IgD-negative memory B cell (primary cell): ENCODE results near the gene GNG14. TPM values are rescaled to one million over a fixed set of nuclear protein-coding genes. Genes with fewer than 3 reads are reported as not detected.
A peak's percentile ranks its signal among the peaks of the same experiment; 100 is the strongest.
"Not testable (repeated sequence)": the region's sequence is repeated elsewhere in the genome, so short reads cannot be mapped to it uniquely, and the experiment has no call there.

ENCODE experiments used
- H3K27ac Mint-ChIP-seq, 3 donors: one replicate each; pipeline ENCODE4 v1.8.0; 2020 to 2022; ENCODE audit warnings: mild to moderate bottlenecking in 3 of 3, mixed read lengths in 3 of 3, moderate library complexity in 1 of 3
- H3K27me3 Mint-ChIP-seq: one replicate; pipeline ENCODE4 v1.8.0; 2021; ENCODE audit warnings: mixed read lengths
- H3K36me3 Mint-ChIP-seq: one replicate; pipeline ENCODE4 v1.8.0; 2020; ENCODE audit warnings: mild to moderate bottlenecking, mixed read lengths
- H3K4me1 Mint-ChIP-seq, 3 donors: one replicate each; pipeline ENCODE4 v1.8.0; 2020 to 2022; ENCODE audit warnings: mixed read lengths in 3 of 3, mild to moderate bottlenecking in 1 of 3
- H3K4me3 Mint-ChIP-seq, 4 donors: one replicate each; pipeline ENCODE4 v1.8.0; 2020 to 2022; ENCODE audit warnings: mild to moderate bottlenecking in 4 of 4, mixed read lengths in 4 of 4, moderate library complexity in 3 of 4
- H3K9me3 Mint-ChIP-seq, 3 donors: one replicate each; pipeline ENCODE4 v1.8.0; 2020 to 2021; ENCODE audit warnings: mixed read lengths in 3 of 3, mild to moderate bottlenecking in 1 of 3
- polyA plus RNA-seq: library from polyadenylated mRNA; unstranded; fragments of 300-500 nt; fragmentation: Illumina TruSeq; gene quantifications from one replicate; pipeline ENCODE4 v1.2.3, GENCODE V29; 2021

GNG14 gene
- polyA plus RNA-seq, 1 donor from 2014 or later, result not detected

DNA sequence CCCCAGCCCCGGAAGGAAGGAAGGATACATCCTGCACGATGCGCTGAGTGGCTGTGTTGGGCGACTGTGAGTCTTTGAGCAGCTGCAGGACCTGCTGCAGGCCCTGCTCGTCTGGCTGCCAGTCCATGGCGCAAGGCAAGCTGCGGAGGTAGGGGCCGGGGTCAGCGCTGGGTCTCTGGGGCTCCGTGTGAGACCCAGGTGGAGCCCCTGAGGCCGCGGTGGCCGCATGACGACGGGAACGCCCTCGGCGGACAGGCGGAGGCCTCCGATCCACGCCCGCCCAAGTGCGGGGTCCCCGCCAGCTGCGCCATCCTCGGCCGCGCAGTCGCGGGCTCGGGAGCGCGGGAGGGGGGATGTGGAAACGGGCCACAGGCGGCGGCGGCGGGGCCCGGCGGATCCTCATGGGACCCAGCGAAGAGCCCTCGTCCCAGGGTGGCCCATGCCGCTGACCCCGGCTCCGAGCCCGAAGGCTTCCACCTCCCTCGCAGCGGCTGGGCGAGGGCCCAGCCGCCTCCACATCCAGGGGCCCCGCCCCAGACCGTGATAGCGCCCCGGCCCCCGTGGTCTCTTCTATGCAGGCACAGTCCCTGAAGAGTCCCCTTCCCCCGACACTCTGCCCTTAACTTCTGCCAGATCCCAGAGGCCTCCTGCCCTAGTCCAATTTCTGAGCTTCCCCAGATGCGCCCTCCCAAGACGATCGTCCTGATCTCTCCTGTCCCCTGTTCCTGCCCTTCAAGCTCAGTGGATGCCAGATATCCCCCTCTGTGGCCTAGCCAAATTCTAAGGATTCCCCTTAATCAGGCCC, 33.3 kb downstream of the GNG14 start:
- no peaks in the 10 kb centered on the region for H3K9me3 Mint-ChIP-seq

DNA sequence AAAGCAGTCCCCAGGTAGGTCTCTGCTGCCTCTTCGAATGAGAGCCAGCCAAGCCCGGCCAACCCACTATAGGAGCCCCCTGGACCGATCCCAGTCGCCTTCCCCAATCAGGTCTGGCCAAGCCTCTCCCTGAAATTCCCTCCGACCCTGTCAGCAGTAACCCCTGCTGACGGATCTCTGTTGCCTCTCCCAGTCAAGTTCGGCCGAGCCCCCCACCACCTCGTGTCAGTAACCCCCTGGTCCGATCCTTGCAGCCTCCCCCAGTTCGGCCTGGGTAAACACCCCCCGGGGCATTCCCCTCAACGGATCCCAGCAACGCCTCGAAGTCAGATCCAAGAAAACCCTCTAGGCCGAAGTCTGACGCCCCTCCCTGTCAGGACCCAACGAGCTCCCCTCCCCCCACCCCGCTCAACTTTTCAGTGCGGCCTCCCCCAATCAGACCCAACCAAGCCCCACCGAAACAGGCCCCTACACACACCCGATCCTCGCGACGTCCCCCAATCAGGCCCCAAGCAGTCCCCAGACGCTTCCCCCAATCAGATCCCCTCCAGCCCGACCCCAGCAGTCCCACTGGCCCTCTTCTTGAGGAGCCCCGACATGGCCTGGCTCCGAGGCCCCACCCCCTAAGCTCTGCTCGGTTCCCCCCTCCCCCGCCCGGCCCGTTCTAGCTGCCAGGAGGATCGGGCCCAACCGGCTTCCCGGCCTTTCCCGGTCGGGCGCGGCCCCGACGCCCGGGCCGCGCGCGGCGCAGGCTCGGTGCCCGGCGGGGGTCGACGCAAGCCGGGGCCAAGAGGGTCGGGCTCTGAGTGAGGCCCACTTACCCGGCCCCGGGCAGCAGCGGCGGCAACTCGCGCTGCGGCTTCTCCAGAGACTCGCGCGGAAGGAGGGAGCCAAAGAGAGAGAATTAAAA, 34.1 kb downstream of the GNG14 start:
- H3K27me3 Mint-ChIP-seq, result no peaks in the 10 kb centered on the region
- peaks cover 5% of the 10 kb centered on the region for H3K36me3 Mint-ChIP-seq
- H3K27ac Mint-ChIP-seq, result peak overlapping the region; percentile 78 to 98 (median 96)
- H3K9me3 Mint-ChIP-seq, result no peaks in the 10 kb centered on the region
- peaks cover 25 to 28% (median 25%) of the 10 kb centered on the region in 3 donors for H3K4me1 Mint-ChIP-seq
- peak overlapping the region; percentile 89 to 99 (median 98) for H3K4me3 Mint-ChIP-seq

More for the DNA sequence above, 33.3 kb downstream of the GNG14 start:
- H3K36me3 Mint-ChIP-seq, result peaks cover 3% of the 10 kb centered on the region
- H3K27ac Mint-ChIP-seq, result peak overlapping the region; percentile 55 to 98 (median 92)
- H3K4me1 Mint-ChIP-seq, result peaks cover 23 to 27% (median 25%) of the 10 kb centered on the region in 3 donors
- no peaks in the 10 kb centered on the region for H3K27me3 Mint-ChIP-seq
- H3K4me3 Mint-ChIP-seq, result peak overlapping the region; percentile 83 to 98 (median 94)

DNA sequence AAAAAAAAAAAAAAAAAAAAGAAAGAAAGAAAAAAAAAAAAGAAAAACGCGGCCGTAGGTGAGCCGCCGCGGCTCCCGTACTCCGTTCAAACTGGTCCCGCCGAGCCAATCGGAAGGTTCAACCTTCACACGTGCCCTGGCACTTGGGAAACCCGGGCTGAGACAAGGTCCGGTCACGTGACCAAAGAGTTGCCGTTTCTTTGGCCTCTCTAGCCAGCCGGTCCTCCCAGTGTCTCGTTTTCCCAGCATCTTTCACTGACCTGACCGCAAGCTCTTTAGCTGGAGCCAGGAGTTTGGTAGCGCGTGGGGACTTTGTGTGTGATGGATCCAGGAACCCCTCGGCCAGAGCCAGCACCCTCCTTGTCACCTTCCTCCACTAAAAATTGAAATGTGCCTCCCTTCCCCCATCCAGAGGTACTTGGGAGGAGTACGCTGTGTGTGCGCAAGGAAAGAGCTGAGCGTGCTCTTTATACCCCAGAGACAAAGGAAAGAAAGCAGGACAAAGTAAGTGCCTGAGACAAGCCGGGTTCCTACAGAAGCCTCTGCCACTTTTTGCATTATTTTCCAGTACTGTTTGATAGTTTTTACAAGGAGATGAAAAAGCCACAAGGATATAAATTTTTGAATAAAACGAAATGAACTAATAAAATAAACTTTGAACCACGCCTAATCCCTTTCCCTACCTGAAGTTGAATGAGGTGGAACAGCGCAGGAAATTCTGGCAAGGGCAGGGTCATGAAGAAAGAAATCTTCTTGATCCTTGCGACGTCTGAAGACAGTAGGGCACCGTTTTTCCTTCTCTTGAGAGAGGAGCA, 35.0 kb downstream of the GNG14 start:
- no peaks in the 10 kb centered on the region for H3K27me3 Mint-ChIP-seq
- H3K27ac Mint-ChIP-seq, result peak overlapping the region; percentile 96 to 99 (median 98)
- peaks cover 5% of the 10 kb centered on the region for H3K36me3 Mint-ChIP-seq
- peak overlapping the region; percentile 89 to 99 (median 98) for H3K4me3 Mint-ChIP-seq
- peaks cover 25 to 28% (median 25%) of the 10 kb centered on the region in 3 donors for H3K4me1 Mint-ChIP-seq
- no peaks in the 10 kb centered on the region for H3K9me3 Mint-ChIP-seq

DNA sequence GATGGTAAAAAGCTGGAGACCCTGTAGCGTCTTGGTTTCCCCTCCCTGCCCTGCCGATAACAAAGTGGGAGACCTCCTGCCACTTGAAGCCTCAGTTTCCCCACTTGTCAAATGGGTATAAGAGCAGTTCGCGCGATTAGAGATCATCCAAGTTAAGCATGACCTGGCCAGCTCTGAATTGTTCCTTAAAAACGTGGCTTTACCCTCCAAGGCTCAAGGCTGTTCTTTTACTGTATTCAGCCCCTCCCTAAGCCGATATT, 35.5 kb downstream of the GNG14 start:
- Mint-ChIP-seq H3K36me3 (peaks cover 5% of the 10 kb centered on the region), H3K9me3 (no peaks in the 10 kb centered on the region), H3K4me1 (peaks cover 25 to 28% (median 25%) of the 10 kb centered on the region in 3 donors), H3K27me3 (no peaks in the 10 kb centered on the region), H3K4me3 (peak overlapping the region; percentile 89 to 99 (median 98)), H3K27ac (peak overlapping the region; percentile 96 to 99 (median 98))

DNA sequence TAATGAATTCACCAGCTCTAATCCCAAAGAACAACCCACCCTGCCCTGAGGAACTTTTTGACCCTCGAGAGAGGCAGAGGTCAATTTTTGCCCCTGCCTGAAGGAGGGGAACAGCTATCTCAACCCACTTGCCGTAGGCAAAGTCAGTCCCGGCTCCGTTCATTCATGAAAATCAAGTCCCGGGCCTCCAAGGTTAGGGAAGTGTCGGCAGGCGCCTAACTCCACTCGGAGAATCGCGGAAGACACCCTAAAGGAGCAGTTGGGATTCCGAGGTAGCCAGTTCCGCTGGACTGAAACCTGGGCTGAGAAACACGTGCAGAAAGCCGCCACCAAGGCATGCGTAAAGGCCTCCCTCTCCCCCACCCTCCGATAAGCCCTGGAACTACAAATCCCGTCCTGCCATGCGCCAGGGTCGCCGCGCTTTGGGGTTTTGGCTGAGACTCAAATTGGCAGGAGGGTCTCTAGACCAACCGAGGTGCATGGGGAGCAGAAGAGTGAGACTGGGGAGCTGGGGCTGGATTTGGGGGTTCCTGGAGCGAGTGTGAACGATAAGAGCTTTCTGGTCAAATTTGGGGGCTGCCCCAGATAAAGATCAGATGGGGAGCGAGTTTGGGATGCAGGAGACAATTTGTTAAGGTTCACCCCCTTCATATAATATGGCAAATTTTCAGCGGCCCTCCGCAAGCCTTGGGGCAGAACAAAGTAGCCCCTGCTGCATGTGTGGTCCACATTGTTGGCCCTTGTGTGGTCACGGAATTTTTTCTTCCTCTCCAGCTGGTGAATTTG, 36.0 kb downstream of the GNG14 start, which contains the start of gene TNPO2:
Gene TNPO2 (minus strand): TSS at position 292 of the 786 bp plus-strand sequence. CDS start 2,955 bp downstream, outside the sequence.
- H3K36me3 Mint-ChIP-seq, result peaks cover 5% of the 10 kb centered on the region
- peak within 1 kb of the TSS; percentile 89 to 99 (median 98) for H3K4me3 Mint-ChIP-seq
- no peaks in the 10 kb centered on the region for H3K9me3 Mint-ChIP-seq
- H3K27ac Mint-ChIP-seq, result peak within 1 kb of the TSS; percentile 96 to 99 (median 98)
- no peaks in the 10 kb centered on the region for H3K27me3 Mint-ChIP-seq
- H3K4me1 Mint-ChIP-seq, result peaks cover 25 to 28% (median 25%) of the 10 kb centered on the region in 3 donors

DNA sequence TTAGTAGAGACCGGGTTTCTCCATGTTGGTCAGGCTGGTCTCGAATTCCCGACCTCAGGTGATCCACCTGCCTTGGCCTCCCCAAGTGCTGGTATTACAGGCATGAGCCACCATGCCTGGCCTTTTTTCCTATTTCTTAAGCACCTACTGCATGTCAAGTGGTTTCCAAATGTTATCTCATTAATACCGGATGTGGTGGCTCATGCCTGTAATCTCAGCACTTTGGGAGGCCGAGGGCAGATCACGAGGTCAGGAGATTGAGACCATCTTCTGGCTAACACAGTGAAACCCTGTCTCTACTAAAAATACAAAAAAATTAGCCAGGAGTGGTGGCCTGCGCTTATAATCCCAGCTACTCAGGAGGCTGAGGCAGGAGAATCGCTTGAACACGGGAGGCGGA, 37.8 kb downstream of the GNG14 start:
- H3K27me3 Mint-ChIP-seq, H3K27ac Mint-ChIP-seq, H3K9me3 Mint-ChIP-seq, H3K4me3 Mint-ChIP-seq, H3K36me3 Mint-ChIP-seq: not testable (repeated sequence)
- H3K4me1 Mint-ChIP-seq, result peaks cover 31 to 36% (median 32%) of the 10 kb centered on the region in 3 donors

DNA sequence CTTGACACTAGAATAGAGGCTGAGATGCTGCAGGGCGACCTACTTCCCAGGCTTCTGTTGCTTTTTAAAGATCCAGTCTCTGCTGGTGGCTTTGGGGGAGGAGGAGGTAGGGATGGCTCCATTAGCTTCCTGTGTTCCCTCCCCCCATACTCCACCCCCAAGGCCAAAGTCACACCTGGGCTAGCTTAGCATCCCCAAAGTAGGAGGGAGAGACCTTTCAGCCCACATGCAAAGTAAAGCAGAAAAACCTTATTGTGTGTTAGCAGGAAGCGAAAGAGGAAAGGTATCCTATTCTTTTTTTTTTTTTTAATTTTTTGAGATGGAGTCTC, 39.2 kb downstream of the GNG14 start:
- H3K4me3 Mint-ChIP-seq, result peak overlapping the region in 1 of 4 donors; percentile 85
- H3K9me3 Mint-ChIP-seq, result no peaks in the 10 kb centered on the region
- peak overlapping the region in 2 of 3 donors; percentile 77 to 94 for H3K27ac Mint-ChIP-seq
- H3K27me3 Mint-ChIP-seq, result no peaks in the 10 kb centered on the region
- peaks cover 5% of the 10 kb centered on the region for H3K36me3 Mint-ChIP-seq
- peaks cover 26 to 34% (median 31%) of the 10 kb centered on the region in 3 donors for H3K4me1 Mint-ChIP-seq

DNA sequence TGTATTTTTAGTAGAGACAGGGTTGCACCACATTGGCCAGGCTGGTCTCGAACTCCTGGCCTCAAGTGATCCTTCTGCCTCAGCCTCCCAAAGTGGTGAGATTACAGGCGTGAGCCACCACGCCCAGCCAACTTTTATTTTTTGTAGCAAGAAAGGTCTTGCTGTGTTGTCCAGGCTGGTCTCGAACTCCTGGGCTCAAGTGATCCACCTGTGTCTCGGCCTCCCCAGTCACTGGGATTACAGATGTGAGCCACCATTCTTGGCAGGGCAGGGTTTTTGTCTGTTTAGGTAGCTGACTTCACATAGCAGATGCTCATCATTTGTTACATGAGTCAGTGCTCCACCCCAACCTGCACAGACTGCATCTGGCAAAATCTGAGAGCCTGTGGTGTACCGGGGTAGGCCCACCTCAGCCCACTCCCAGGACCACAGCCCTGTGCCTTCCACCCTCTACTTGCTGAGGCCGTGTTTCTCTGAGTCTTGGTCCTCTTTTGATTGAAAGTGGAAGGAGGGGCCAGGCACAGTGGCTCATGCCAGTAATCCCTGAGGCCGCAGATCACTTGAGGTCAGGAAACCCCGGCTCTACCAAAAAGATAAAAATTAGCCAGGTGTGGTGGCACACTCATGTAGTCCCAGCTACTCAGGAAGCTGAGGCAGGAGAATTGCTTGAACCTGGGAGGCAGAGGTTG, 40.1 kb downstream of the GNG14 start:
- Mint-ChIP-seq H3K4me1 (peaks cover 27 to 39% (median 31%) of the 10 kb centered on the region in 3 donors), H3K36me3 (peaks cover 5% of the 10 kb centered on the region), H3K27ac (peak overlapping the region in 2 of 3 donors; percentile 76 to 77), H3K27me3 (no peaks in the 10 kb centered on the region), H3K9me3 (no peaks in the 10 kb centered on the region), H3K4me3 (peak overlapping the region in 1 of 4 donors; percentile 57)

DNA sequence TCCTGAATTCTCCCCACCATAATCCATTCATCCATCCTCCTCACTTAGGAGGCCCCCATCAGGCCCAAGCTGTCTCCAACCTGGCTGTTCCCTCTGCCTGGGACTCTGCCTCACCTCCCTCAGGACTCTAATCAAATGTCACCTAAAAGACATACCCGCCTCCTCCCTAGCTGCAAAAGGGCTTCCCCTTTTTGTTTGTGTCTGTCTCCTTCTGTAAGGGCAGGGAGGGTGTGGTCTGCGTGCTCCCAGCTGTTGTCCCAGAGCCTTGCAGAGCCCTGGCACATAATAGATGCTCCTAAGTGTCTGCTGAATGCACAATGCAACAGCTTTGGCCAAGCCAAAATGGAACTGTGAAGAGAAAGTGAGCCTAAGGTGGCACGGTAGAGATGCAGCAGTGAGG, 42.3 kb downstream of the GNG14 start:
- Mint-ChIP-seq H3K27me3 (no peaks in the 10 kb centered on the region), H3K27ac (peak overlapping the region; percentile 62 to 89 (median 88)), H3K36me3 (peaks cover 6% of the 10 kb centered on the region)

DNA sequence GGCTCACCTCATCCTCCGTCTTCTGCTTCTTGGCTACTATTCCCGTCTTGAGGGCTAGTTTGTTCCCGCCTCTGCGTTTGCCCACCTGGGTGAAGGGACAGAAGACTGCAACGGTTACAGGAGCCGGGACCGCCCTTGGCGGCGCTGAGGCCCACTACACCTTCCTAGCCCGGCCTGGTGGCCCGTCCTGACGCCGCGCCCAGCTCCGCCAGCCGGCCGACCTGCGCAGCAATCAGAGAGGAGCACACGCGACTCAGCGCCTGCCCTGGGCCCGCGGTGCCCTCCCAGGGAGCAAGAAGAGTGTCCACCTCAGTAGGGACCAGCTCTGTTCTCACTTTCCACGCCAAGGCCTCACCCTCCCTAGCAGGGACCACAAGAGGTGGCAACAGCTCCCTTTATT, 43.5 kb downstream of the GNG14 start:
- Mint-ChIP-seq H3K27ac (peak overlapping the region in 1 of 3 donors; percentile 88), H3K4me1 (peaks cover 22 to 36% (median 29%) of the 10 kb centered on the region in 3 donors)

More for the DNA sequence above, 42.3 kb downstream of the GNG14 start:
- Mint-ChIP-seq H3K4me1 (peaks cover 23 to 35% (median 29%) of the 10 kb centered on the region in 3 donors), H3K4me3 (peak overlapping the region; percentile 71 to 91 (median 85)), H3K9me3 (no peaks in the 10 kb centered on the region)

DNA sequence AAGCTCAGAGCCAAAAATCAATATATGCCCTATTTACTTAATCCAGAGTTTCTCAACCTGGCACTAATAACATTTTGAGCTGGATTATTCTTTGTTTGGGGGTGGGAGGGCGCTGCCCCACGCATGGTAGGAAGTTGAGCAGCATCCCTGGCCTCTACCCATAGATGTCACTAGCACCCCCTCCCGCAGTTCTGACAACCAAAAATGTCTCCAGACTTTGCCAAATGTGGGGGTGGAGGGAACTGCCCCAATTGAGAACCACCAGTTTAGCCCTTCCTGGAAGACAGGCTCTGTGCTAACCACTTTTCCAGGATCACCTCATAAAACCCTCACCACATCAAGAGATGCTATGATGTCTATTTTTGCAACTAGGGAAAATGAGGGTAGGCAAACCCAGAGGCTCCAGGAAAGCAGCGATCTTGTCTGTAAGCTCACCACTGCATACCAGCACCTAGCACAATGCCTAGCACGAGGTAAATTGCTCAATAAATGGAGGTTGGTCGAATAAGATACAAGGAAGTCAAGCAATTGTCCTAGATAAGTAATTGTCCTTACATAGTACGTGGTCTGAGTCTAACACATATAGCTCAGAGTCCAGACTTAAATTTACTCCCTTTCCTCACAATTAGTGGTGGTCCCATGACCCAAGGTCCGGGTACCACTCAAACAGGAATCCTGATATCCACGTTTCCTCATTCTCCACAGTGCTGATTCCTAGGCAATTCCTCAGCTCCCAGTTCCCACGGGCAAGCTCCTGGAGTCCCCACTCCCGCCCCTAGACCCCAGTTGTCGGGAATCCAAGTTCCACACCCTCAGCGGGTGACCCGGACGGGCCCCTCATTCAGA, 45.8 kb downstream of the GNG14 start:
- peaks cover 2% of the 10 kb centered on the region for H3K27me3 Mint-ChIP-seq
- peak overlapping the region; percentile 88 to 97 (median 95) for H3K27ac Mint-ChIP-seq
- peak overlapping the region; percentile 83 to 97 (median 96) for H3K4me3 Mint-ChIP-seq
- no peaks in the 10 kb centered on the region for H3K9me3 Mint-ChIP-seq
- peaks cover 4% of the 10 kb centered on the region for H3K36me3 Mint-ChIP-seq
- H3K4me1 Mint-ChIP-seq, result peaks cover 27 to 45% (median 41%) of the 10 kb centered on the region in 3 donors

More for the DNA sequence above, 43.5 kb downstream of the GNG14 start:
- H3K4me3 Mint-ChIP-seq, result peak overlapping the region in 1 of 4 donors; percentile 65
- H3K36me3 Mint-ChIP-seq, result peaks cover 6% of the 10 kb centered on the region
- H3K27me3 Mint-ChIP-seq, result no peaks in the 10 kb centered on the region
- no peaks in the 10 kb centered on the region for H3K9me3 Mint-ChIP-seq

DNA sequence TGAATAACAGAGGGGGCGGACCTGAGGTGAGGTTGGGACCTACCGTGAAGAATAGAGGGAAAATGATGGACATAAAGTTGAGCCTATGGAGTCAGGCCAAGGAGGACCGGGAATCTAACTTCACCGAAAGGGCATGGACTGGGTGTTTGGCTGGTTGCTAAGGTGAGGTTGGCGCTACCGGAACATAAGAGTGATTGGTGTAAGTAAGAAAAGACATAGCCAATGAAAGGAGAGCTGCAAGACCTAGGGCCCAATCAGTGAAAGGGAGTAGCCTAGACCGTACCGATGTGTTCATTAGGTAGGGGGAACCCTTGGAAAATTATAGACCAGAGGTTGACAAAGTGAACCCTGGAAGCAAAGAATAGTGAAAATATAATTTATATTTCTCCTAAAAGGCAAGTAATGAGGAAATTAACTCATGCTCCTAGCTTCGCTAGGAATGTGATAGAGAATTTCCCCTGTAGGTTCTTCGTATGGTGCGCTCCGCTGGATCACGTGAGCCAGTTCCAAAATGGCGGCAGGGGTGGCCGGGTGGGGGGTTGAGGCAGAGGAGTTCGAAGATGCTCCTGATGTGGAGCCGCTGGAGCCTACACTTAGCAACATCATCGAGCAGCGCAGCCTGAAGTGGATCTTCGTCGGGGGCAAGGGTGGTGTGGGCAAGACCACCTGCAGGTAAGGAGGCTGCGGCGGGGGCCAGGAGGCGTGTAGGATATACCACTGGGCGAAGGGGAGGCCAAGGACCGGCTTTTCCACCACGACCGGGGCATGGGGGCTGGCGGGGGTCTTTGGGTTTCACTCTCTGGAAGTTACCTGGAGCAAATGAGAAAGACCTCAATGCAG, 49.4 kb downstream of the GNG14 start, which contains the start of gene GET3:
Gene GET3 (plus strand): TSS at position 503 of the 840 bp plus-strand sequence. CDS start 9 bp downstream, at position 512.
- Mint-ChIP-seq H3K4me3 (peak within 1 kb of the TSS; percentile 82 to 100 (median 100)), H3K4me1 (peaks cover 17 to 32% (median 27%) of the 10 kb centered on the region in 3 donors), H3K27ac (peak within 1 kb of the TSS; percentile 88 to 99 (median 93)), H3K9me3 (no peaks in the 10 kb centered on the region), H3K36me3 (peaks cover 6% of the 10 kb centered on the region), H3K27me3 (peaks cover 2% of the 10 kb centered on the region)
